NK-92 (cell line): ENCODE results near the gene CEP112.

ENCODE experiments used
- DNase-seq: peaks from one replicate; lab custom pipeline; 2025; ENCODE audit not compliant: unreplicated experiment; lab: John Stamatoyannopoulos, UW

The CEP112 gene

GRCh38 chr17:65896889-65897288 lies 295.0 kb downstream of the CEP112 start:
- no peak for DNase-seq

GRCh38 chr17:65895969-65896368 lies 296.0 kb downstream of the CEP112 start:
- DNase-seq: no peak

- DNase-seq: no peak
Measured at GRCh38 chr17:65893692-65894279, 298.1 kb downstream of the CEP112 start.

GRCh38 chr17:65892912-65893377 lies 299.0 kb downstream of the CEP112 start:
- DNase-seq: no peak

- DNase-seq: no peak
Measured at GRCh38 chr17:65891231-65891735, 300.6 kb downstream of the CEP112 start.

GRCh38 chr17:65888649-65889048 lies 303.3 kb downstream of the CEP112 start:
- DNase-seq: no peak

- no peak for DNase-seq
Measured at GRCh38 chr17:65886315-65887245, 305.4 kb downstream of the CEP112 start.

- DNase-seq: no peak
Measured at GRCh38 chr17:65885541-65886312, 306.2 kb downstream of the CEP112 start.

GRCh38 chr17:65876985-65877384 lies 314.9 kb downstream of the CEP112 start:
- no peak for DNase-seq

- DNase-seq: no peak
Measured at GRCh38 chr17:65868881-65869280, 323.1 kb downstream of the CEP112 start.

- DNase-seq: no peak
Measured at GRCh38 chr17:65867014-65867413, 324.9 kb downstream of the CEP112 start.

- DNase-seq: no peak
Measured at GRCh38 chr17:65865715-65866425, 326.1 kb downstream of the CEP112 start.

GRCh38 chr17:65864394-65864793 lies 327.5 kb downstream of the CEP112 start:
- no peak for DNase-seq

- no peak for DNase-seq
Measured at GRCh38 chr17:65857718-65858117, 334.2 kb downstream of the CEP112 start.

GRCh38 chr17:65856865-65857264 lies 335.1 kb downstream of the CEP112 start:
- DNase-seq: no peak

GRCh38 chr17:65855675-65856074 lies 336.3 kb downstream of the CEP112 start:
- DNase-seq: no peak

- no peak for DNase-seq
Measured at GRCh38 chr17:65855245-65855644, 336.7 kb downstream of the CEP112 start.

- no peak for DNase-seq
Measured at GRCh38 chr17:65853816-65854215, 338.1 kb downstream of the CEP112 start.

- no peak for DNase-seq
Measured at GRCh38 chr17:65852911-65853310, 339.0 kb downstream of the CEP112 start.

- no peak for DNase-seq
Measured at GRCh38 chr17:65851965-65852736, 339.8 kb downstream of the CEP112 start.
